GM19193 (cell line): ENCODE results near the gene EFCAB7.

ENCODE experiments used
- POLR2A ChIP-seq: IDR thresholded peaks from 4 replicates; pipeline ENCODE4 v1.6.1; 2011; ENCODE audit not compliant: insufficient read depth, insufficient read length; ENCODE audit errors: extremely low read depth

EFCAB7 gene

DNA sequence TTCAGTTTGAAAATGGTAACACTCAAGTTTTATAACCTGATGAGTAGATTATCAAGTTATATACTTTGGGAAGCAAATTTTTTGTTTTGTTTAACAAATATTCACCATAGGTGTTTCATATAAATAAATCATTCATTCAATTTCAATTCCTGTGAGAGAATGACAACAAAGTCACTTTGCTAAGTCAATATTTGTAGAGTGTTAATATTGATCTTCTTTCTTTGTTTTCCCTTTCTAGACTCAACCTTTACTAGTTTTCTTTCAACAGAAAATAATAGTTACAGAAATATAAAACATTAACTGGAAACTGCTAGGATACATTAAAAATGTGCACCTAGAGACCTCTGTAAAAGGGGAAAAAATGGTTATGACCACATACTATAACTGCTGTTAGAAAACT, 11.1 kb downstream of the EFCAB7 start:
- TF ChIP-seq POLR2A: no peak

DNA sequence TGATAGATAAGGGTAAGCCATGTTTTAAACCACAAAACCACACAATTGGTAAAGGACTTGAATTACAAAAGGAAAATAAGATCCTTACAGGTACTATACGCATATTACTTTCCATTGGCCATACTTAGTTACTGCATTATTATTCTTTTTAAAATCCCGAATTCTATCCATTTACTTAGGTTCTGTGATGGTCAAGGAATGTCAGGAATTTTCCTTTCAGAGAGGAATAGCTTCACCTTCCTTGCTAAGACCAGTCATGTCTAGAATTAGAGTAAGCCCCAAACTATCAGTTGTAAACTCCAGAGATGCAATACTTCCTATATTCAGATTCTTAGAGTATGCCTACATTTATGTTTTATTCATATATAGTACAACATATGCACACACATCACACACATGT, 13.7 kb downstream of the EFCAB7 start:
- TF ChIP-seq POLR2A: no peak

DNA sequence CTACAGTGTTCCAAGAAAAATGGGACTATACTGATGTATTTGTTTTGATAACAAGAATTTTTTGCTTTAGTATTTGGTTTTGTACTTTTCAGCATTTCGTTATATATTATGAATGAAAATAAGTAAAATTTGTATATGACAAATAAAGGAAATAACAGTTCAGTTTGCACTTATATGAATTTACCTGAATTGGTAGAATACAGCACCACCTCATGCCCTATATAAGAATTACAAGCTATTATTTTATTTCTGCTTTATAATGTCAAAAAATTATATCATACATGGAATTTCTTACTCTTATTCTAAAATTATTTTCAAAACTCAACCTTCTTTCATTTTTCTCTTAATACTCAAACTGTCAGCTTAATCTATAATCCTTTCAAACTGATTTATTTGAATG, 14.6 kb downstream of the EFCAB7 start:
- TF ChIP-seq POLR2A: no peak

DNA sequence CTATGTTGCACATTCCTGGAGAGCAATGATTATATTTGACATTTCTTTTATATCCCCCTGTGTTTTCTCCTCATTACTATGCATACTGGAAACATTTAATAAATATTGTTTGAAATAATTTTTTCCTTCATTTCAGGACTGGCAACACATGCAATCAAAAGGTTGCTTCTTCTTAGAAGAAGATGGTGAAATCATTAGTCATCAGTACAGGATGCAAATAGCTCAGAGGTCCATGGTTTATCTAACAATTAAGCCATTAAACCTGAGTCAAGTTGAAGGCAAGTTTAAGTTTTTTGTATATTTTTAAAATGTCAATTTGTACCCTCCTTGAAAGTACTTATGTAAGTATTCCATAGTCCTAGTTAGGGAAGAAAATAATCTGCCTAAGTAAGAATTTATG, 22.5 kb downstream of the EFCAB7 start:
- no peak for TF ChIP-seq POLR2A

DNA sequence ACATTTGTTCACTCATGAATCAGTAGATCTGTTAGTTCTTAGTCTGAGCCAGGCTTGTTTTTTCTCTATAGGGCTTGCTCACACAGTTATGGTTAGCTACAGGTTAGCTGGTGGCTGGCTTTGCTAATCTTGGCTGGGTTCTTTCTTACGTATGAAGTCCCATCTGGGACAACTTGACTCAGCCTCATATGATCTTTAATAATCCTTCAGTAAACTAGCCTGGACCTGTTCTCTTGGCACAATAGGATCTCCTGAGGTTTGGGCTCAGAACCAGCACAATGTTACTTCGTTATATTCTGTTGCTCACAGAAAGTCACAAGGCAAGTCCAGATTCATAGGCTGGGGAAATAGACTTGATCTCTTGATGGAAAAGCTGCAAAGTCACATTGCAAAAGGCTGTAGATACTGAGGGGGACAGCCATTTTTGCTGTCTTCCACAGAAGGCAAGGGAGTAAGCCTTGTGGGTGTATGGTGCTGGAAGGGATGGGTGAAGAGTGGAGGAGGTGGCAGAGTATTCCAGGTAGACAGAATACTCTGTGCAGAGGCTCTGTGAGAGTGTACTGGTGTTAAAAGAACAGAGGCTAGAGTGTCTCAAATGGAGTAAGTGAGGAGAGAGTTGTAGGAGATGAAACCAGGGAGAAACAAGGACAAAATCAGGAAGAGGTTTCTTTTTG, 24.4 kb downstream of the EFCAB7 start:
- no peak for TF ChIP-seq POLR2A

DNA sequence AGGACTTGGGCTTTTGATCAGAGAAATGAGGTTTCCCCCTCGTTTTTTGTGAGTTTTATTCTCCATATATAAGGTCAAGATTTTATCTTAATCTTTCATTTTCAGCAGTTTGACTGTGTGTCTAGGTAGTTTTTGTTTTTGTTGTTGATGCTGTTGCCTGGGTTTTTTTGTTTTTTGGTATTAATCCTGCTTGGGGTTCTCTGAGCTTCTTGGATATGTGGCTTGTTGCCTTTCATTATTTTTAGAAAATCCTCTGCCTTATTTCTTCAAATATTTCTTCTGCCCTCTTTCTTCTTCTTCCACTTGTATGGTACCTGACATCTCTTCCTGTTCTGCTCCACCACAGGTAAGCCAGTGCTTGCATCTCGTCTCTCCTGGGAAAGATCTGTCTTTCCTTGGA, 25.0 kb downstream of the EFCAB7 start:
- no peak for TF ChIP-seq POLR2A

DNA sequence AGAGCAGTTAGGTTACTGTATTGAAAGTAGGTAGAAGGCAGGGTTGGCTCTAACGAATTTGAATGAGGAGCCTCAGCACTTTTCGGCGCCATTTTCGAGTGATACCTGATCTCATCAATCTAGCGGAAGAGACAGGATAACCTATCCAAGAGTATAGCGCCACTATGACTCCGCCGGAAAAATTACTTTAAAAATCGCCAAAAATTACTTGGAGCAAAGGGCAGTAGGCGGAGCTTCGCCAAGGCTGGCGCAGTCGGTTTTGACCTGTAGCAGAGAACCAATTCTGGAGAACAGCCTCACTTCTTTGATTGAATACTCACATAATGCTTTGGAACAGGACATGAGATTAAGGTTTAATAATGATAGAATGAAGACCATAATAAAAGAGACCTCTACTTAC, 25.6 kb downstream of the EFCAB7 start:
- no peak for TF ChIP-seq POLR2A

DNA sequence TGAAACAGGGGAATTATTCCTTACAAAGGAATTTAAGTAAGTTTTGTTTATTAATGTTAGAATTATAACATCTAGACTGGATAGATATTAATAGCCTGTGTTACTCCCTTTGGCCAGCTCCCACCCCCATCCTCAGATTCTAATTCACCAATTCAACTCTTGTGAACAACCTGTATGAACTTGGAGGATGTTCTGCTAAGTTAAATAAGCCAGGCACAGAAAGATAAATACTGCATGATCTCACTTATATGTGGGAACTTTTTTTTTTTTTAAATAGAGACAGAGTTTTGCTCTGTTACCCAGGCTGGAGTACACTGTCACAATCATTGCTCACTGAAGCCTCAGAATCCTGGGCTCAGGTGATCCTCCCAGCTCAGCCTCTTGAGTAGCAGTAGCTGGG, 32.2 kb downstream of the EFCAB7 start:
- TF ChIP-seq POLR2A: no peak

DNA sequence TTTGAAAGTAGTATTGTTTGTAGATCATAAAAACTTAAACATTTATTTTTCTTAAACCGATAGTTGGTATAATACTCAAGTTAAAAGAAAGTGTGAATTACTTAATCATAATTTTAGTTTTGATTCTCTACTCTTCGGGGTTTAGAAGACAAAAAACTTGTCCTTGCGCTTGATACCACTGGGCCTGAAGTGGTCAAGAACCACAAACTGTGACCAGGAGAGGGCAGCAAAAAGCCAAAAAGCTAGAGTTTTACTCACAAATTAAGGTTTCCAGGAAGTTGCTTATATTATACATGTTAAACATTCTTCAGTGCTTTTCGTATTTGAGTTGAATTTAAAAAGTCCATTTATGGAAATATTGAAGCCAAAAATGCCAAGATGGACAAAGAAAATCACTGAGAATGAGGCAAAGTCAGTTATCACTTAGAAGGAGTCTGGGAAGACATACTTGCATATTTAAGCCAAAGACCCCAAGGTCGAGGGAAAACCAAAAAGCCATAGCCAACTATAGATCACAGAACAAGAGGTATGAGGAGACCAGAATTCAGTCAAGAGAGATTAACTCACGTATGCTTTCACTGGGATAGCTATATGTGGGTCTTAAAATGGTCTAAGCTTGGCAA, 34.2 kb downstream of the EFCAB7 start:
- TF ChIP-seq POLR2A: no peak

DNA sequence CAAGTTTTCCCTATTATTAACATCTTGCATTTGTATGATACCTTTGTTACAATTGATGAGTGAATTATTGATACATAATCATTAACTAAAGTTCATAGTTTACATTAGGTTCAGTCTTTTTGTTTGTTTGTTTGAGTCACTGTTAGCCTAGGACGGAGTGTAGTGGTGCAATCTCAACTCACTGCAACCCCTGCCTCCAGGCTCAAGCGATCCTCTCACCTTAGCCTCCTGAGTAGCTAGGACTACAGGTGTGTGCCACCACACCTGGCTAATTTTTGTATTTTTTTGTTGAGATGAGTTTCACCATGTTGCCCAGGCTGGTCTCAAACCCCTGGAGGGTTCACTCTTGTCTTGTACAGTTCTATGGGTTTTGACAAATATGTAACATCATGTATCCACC, 36.0 kb downstream of the EFCAB7 start:
- TF ChIP-seq POLR2A: no peak

DNA sequence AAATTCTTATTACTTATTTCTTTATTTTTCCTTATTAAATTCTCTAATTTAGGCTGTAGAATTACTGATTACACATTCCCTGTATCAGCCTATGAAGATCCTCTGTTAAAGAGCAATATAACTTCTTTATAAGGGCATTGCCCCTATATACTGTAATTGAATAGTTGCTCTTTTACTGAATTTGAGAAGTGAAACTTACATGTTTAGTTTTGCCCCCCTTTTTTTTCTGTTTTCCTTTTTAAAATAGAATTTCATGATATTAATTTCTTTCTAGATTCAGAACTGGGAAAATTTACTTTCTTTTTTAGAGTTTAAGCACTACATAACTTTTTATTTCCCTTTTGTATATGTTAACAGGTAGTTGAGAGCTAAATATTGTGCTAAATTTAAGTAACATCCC, 40.4 kb downstream of the EFCAB7 start:
- TF ChIP-seq POLR2A: no peak

DNA sequence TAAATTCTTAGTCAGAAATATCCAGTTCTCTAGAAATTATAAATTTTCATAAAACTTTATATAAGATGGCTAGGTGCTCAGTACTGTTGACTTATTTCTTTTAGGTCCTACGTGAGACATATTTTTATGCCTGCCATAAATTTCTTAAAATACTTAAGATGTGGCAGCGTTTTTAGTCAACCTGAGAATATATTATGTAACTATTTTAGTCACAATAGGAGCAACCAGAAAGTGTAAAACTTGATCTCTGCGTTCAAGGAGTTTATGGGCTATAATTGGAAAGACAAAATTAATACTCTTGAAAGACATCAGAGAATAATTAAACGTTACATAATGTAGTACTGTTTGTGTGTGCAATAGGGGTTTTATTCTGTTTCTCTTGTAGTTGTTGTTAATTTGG, 45.7 kb downstream of the EFCAB7 start:
- TF ChIP-seq POLR2A: no peak

DNA sequence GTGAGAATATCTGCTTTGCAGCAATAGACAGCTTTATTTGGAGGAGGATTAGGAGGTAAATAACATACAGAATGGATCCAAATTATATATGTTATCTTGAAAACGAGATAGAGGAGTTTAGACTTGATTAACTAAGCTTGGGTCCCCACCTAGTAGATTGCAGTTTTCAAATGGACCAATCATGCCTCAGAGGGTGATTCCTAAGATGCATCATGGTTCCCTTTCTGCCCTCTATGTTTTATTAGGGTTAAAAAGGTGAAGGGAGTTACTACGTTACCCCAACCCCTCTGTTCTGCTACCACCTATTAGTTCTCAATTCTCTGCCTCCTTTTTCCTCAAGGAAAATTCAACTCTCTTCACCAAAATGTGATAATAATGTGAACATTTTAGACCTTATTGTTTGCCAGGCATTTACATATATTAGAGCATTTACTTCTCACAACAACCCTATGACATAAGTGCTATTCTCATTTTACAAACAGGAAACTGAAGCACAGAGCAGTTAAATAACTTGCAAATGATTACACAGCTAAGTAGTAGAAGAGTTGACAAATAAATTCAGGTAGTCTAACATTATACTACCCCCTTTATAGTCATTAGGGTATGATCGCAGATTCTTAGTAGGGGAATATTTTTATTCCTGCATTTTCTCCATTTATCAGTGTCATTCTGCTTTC, 46.5 kb downstream of the EFCAB7 start:
- TF ChIP-seq POLR2A: no peak

DNA sequence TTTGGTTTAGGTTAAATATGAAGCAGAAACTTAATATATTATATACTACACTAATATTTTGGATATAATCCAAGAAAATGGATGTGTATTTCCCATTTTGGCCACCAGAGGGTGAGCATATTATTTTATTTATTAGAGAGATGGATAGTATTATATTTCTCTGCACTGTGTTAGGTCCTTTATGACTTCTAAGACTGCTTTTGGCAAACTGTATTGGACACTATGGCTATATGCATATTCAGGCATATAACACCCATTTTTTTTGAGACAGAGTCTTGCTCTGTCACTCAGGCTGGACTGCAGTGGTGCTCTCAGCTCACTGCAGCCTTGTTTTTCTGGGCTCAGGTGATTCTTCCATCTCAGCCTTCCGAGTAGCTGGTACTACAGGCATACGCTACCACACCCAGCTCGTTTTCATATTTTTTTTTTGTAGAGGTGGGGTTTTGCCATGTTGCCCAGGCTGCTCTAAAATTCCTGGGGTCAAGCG, 52.1 kb downstream of the EFCAB7 start:
- TF ChIP-seq POLR2A: no peak

DNA sequence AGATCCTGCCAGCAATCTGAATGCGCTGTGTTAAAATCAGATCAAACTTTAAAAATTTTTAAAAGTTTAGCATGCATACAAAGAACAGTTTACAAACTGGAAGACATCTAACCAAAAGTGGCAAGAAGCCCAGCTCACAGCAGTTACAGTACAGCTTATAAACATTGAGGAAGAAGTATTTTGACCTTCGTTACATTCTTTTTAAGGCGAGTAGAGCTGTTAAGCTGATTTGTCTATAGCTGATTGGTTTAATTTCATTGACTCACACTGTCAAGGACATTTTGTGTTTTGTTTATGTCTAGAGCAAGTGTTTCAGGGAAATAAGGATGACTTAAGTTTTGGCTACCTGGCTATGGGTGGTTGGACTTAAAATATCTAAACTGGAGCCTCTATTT, 66.8 kb downstream of the EFCAB7 start:
- no peak for TF ChIP-seq POLR2A

DNA sequence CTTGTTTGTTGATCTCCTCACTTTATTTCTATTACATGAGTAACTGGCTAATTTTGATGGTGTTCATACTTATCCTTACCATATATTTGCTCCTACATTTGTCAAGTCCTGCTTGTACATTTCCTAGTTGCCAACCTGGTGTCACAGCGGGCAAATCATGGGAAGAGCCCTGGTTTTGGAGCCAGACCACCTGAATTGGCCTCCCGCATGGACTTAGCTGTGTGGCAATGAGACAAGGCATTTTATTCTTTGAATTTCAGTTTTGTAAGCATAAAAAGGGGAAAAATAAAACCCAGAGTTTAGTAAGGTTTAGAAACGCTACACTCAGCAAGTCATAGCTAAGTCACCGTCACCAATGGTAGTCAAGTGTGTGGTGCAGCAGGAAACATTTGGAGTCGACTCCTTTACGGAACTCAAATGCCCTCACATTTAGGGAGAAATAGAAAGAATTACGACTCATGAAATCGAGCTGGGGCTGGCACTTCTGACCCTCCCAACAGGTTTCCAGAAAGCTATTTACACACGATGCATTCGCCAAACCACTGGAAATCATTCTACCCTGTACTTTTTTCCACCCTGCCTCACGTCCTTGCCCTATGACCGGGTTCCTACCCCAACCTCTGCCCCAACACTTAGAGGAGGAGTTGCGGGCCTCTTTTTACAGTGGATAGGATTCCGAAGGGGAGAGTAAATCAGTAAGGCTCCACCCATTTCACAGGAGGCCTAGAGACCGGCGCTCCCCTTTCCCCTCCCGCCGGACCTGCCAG, 69.4 kb downstream of the EFCAB7 start:
- TF ChIP-seq POLR2A: no peak

DNA sequence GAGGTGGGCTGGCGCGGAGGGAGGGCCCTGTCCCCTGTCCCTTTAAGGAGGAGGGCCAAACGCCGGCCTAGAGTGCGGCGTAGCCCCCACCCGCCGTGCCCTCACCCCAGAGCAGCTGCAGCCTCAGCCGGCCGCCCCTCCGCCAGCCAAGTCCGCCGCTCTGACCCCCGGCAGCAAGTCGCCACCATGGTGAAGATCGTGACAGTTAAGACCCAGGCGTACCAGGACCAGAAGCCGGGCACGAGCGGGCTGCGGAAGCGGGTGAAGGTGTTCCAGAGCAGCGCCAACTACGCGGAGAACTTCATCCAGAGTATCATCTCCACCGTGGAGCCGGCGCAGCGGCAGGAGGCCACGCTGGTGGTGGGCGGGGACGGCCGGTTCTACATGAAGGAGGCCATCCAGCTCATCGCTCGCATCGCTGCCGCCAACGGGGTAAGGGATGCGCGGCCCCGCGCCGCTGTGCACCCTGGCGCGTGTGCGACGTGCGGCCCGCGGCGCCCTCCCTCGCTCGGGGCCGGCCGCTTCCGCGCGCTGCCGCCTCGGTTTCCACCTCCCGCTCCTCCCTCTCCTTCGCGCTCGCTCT, 70.1 kb downstream of the EFCAB7 start, which contains the start of gene PGM1:
TSS of gene PGM1 (plus strand) at position 109 of the 583 bp plus-strand sequence. CDS start at position 187, 78 bp downstream.
- TF ChIP-seq POLR2A: peak; percentile 48
